GM19025 (cell line): ENCODE measurements around the gene LRP2.
"Not testable (repeated sequence)": the region's sequence is repeated elsewhere in the genome, so short reads cannot be mapped to it uniquely, and the experiment has no call there.

ENCODE experiments used
- ATAC-seq: cut with Tn5 transposase; IDR thresholded peaks from one replicate; pipeline ENCODE4 v1.9.1; 2021; ENCODE audit warnings: mild to moderate bottlenecking, low read depth, moderate library complexity; ENCODE audit not compliant: unreplicated experiment

Gene LRP2

GRCh38 chr2:169303579-169304305 lies 58.6 kb downstream of the LRP2 start:
- ATAC-seq = no peak

DNA sequence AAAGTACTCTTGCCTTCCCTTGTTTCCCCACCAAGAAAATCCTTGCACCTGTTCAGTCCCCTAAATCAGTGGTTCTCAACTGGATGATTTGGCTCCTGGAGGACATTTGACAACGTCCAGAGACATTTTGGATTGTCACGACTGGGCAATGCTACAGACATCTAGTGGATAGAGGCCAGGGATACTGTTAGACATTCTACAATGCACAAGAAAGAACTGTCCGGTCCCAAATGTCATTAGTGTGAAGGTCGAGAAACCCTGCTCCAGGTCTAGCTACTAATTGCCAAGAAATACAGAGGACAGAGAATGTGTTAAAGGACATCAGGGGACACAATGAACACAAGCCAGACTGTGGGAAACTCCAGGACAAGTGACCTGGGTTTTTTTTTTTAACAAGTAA lies 60.0 kb downstream of the LRP2 start:
- ATAC-seq = no peak

DNA sequence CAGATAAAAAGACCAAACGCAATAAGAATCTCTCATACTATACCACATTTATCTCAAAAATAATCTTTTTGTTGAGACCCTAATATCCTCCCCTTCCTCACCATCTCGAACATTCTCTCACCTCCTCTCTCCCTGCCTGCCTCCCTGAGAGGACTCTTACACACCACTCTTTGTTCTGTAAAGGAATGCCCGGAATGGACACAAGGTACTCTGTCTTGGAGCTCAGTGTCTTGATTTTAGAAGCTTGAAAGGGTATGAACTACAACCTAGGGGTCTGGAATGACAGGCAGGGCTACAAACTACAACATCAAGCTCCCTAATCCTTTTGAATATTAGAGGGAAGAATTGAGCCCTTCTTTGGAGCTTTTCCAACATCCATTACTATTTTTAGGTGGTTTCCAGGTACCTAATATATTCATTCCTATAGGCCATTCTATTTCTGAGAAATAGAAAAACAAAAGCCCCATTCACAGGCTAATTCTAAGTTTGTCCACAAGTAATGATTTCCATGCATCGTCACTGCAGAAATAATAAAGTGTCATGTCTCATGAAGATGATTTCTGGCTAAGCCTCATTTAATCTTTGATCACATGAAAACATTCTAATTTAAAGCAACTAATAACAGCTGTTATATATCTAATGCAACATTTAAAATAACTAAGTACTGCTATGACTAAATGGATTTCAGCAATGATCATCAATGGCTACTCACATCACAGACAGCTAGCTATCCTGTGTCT lies 60.6 kb downstream of the LRP2 start:
- no peak for ATAC-seq

GRCh38 chr2:169300636-169301530 lies 61.5 kb downstream of the LRP2 start:
- no peak for ATAC-seq

GRCh38 chr2:169298007-169298406 lies 64.3 kb downstream of the LRP2 start:
- no peak for ATAC-seq

DNA sequence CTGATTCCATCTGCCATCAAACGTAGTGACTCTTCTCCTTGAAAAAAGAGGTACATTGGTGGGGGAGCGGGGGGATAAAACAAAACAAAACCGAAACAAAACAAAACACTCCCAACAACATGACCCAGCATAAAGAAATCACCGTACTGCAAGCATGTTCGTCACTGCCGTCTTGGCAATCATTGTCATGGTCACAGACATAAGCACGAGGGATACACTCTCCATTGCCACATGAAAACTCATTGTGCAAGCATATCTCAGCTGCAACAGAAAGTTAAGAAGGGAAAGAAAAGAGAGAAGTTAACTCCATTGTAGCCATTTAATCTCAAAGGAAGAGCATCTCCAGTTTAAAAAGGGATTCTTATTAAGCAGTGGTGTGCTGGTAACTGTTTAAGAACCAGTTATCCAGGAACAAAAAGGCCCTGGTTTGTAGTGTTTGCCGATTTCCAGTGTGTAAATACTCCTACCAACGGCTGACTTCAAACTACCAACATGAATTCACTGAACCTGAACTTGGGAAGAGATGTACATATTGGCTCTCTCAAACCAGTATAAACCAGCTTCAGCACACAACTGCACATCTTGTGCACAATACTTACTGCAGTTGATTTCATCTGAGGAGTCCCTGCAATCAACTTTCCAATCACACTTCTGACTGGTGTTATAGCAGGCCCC lies 68.2 kb downstream of the LRP2 start:
- no peak for ATAC-seq

GRCh38 chr2:169291517-169291916 lies 70.8 kb downstream of the LRP2 start:
- ATAC-seq = no peak

DNA sequence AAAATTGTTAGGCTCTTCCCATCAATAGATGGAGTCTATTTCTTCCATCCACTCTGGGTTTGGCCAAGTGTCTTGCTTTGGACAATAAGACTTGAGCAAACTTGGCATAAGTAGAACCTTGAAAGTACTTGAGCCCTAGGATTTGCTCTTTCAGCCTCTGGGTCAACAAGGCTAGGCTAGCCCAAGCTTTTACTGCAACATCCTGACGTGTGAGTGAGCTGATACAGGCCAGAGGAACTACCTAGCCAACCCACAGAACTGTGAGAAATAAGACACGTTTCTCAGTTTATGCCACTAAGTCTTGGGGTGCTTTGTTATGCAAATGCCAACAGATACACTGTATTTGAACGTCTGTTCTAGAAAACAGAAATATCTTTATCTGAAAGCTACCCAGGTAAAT lies 71.9 kb downstream of the LRP2 start:
- no peak for ATAC-seq

- ATAC-seq = no peak
These were observed 74.7 kb downstream of the LRP2 start for GRCh38 chr2:169287666-169288065.

GRCh38 chr2:169286624-169287231 lies 75.6 kb downstream of the LRP2 start:
- ATAC-seq = no peak

GRCh38 chr2:169285531-169286235 lies 76.7 kb downstream of the LRP2 start:
- no peak for ATAC-seq

DNA sequence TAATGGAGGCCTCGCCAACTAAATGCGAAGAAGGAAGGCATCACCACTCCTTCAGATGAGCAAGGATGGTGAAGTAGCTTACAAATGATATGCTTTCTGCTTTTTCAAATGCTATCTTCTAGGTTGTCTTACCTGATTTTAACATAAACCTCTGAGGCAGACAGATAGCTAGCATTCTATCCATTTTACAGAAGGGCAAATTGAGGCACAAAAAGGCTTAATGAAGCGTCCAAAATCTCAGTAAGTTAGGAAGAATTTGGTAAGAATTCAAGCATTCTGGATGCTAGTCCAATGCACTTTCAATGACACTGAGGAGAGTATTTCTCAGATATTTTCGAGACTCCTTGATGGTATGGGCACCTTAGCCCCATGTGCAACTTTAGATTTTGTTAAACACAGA lies 81.8 kb downstream of the LRP2 start:
- ATAC-seq = no peak

- ATAC-seq = no peak
These were observed 86.5 kb downstream of the LRP2 start for GRCh38 chr2:169275696-169276444.

DNA sequence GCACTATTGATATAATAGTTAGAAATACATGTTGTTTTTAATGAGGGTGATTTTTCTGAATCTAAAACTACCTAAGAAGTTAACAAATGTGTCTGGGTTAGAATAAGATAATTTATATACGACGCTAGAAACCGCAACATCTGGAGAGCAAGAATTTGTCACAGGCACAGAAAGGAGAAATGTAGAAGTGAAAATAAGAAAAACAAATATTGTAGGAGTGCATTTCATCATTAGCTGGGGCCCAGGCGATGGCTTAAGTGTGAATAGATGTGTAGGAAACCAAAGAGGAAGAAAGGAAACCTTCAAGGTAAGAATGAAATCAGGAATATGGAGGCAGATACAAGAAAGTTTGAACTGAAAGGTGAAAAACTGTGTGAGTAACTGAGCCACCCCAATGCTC lies 90.3 kb downstream of the LRP2 start:
- ATAC-seq = no peak

DNA sequence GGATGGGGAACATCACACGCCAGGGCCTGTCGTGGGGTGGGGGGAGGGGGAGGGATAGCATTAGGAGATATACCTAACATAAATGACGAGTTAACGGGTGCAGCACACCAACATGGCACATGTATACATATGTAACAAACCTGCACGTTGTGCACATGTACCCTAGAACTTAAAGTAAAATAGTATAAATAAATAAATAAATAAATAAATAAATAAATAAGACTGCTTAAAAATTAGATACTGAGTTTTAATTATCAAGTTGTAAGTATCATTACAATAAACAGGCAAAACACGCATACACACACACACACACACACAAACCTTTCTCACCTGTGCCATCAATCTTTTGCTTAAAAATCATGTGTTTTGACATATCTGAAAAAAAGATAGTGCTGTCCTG lies 91.8 kb downstream of the LRP2 start:
- ATAC-seq = not testable (repeated sequence)

DNA sequence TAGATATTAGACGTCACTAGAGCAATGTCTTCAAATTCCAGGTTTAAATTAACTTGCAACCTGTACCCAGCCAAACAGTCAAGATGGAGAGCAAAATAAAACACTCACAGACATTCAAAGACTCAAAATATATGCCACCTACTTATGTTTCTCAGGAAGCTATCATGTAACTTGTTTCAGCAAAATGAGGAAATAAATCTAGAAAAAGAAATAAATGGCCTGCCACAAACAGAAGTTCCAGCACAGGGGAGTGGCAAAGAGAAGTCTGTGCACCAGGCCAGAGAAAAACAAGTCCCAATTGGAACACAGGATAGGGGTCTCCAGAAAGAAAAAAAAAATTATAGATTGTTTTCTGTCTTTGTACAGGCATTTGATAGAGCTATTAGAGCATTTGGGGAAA lies 96.7 kb downstream of the LRP2 start:
- ATAC-seq = no peak

DNA sequence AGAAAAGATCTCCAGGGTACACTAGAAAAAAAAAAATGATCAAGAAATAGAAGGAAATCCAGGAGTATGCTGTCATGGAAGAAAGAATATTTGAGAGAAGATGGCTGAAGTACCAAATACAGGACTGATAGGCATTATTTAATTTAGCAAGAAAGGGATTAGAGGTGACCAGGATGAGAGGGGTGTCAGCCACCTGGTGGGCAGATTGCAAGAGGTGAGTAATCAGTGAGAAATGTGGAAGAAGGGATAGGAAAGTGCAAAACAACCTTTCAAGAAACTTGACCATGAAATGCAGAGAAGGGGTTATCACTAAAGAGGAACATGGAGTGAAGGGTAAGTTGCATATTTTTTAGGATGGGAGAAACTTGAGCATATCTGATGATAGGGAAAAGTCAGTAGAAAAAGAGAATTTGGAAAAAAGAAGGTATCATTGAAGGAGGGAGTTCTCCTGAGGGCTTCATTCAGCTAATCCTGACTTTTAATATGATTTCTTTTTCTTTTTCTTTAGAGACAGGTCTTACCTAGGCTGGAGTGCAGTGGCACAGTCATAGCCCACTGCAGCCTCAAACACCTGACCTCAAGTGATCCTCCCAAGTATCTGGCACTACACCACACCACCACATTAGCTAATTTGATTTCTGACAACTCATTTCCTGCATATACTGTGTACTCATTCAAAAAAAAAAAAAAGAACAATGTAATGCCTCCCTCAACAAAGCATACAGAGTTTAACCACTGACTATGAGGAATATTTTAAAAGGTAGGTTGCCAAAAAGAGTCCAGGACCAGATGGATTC lies 101.3 kb downstream of the LRP2 start:
- ATAC-seq = no peak

DNA sequence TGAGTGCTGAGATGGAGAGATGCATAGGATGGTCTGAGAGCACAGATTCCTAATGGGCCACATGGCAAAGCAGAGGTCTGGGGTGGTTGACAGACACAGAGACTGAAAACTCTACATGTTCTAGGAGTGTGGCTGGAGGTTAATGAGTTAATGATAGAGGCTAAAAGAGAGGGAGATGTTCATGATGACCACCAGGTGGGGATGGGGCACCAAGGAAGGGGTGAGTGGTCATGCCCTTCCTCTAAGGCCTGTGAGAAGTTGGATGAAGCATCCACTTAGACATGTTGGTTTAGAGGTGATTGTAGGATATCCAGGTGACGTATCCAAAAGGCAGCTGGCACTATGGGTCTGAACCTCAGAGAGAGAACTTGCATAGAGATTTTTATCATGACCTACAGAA lies 102.1 kb downstream of the LRP2 start:
- no peak for ATAC-seq
